NT2/D1 (cell line): ENCODE results near the gene PDZRN3.

Experiments
- YY1 ChIP-seq: IDR thresholded peaks from 2 replicates; pipeline ENCODE4 v1.6.1; 2011; ENCODE audit not compliant: insufficient read length, insufficient read depth
- ZNF274 ChIP-seq: IDR thresholded peaks from 2 replicates; pipeline ENCODE4 v1.6.1; 2011; ENCODE audit warnings: mild to moderate bottlenecking, low read depth, low read length

GRCh38 chr3:73401616-73402279 is 223.0 kb downstream of the PDZRN3 start:
- TF ChIP-seq YY1, result no peak
- no peak for TF ChIP-seq ZNF274
